Adrenal gland (tissue), 12 donors: Measurements from ENCODE around the gene LHFPL2. TPM values are rescaled to one million over a fixed set of nuclear protein-coding genes. Genes with fewer than 3 reads are reported as not detected.

Experiments used
- DNase-seq, 7 donors: peaks; one replicate each; pipeline ENCODE4 v3.0.0-alpha.2; 2019 to 2020
- H3K27ac ChIP-seq, 5 donors: fragments of 200-600 bp; sonication (generic) in 4 of 5; 1 replicate in 3 of 5; 2 replicates in 2 of 5; pipeline versions ENCODE4 v1.5.1 to v1.8.0; 2016 to 2020; ENCODE audit warnings: mild to moderate bottlenecking in 1 of 5
- H3K27me3 ChIP-seq: fragments of 200-600 bp; 2 replicates; pipeline ENCODE4 v1.8.0; 2021
- H3K36me3 ChIP-seq, 2 donors: fragments of 200-600 bp; replicated peaks in 1 of 2; 1 replicate in 1 of 2; 2 replicates in 1 of 2; pipeline versions ENCODE4 v1.5.1 to v1.8.0; 2018 to 2022
- H3K4me1 ChIP-seq, 2 donors: fragments of 200-600 bp; replicated peaks in 1 of 2; 1 replicate in 1 of 2; 2 replicates in 1 of 2; pipeline versions ENCODE4 v1.5.1 to v1.8.0; 2018 to 2021
- H3K4me3 ChIP-seq, 4 donors: fragments of 200-600 bp; sonication (generic) in 3 of 4; one replicate each; pipeline ENCODE4 v1.5.1; 2016 to 2018
- H3K9me3 ChIP-seq, 3 donors: fragments of 200-600 bp; sonication (generic) in 1 of 3; replicated peaks in 1 of 3; 1 replicate in 2 of 3; 2 replicates in 1 of 3; pipeline versions ENCODE4 v1.5.1 to v1.8.0; 2016 to 2021
- POLR2A ChIP-seq, 2 donors: fragments of 450-650 bp; IDR thresholded peaks; one replicate each; pipeline ENCODE4 v1.6.1; 2017; ENCODE audit warnings: antibody characterized with exemption in 2 of 2, mild to moderate bottlenecking in 2 of 2, moderate library complexity in 1 of 2
- WGBS, 4 donors: extraction: QIAGEN DNeasy Blood & Tissue Kit in 2 of 4; methylation state at CpG; one replicate each; pipeline versions ENCODE4 v1.1.5 to v1.1.7; 2013 to 2017; 5-methylcytosine and 5-hydroxymethylcytosine counted together
- intact Hi-C, 2 donors: fragments of 100-400 bp; cut with DNase I; formaldehyde crosslinking; loops; one replicate each; pipeline versions ENCODE4 v1.14.1 to v1.15.0; 2022 to 2023
- polyA plus RNA-seq, 3 donors: library from polyadenylated mRNA; stranded (reverse); fragments of 200-250 nt in 2 of 3; fragments of 350-450 nt in 1 of 3; fragmentation: Illumina TruSeq in 1 of 3; extraction: RNeasy Lipid Tissue Mini Kit (QIAGEN cat#74804) in 1 of 3; gene quantifications; one replicate each; pipeline ENCODE4 v1.2.3, GENCODE V29; 2013 to 2014
- total RNA-seq, 9 donors: library from RNA; depleted of rRNA in 4 of 9; stranded (reverse); fragments of >200 nt in 4 of 9; fragments of 120-200 nt in 1 of 9; fragmentation: NEBNext Ultra II Directional in 1 of 9; extraction: Animal tissue kit (Norgen Biotek cat#: 25700) in 1 of 9; gene quantifications; one replicate each; pipeline versions ENCODE4 v1.1.0 to v1.2.4, GENCODE V29; 2013 to 2023
- TF ChIP-seq, protein P1 (sequence below), 6 experiments: fragments of 450-650 bp in 4 of 6; fragments of 200-600 bp in 2 of 6; sonication (generic) in 1 of 6; IDR thresholded peaks; 1 replicate in 5 of 6; 2 replicates in 1 of 6; pipeline versions ENCODE4 v1.5.1 to v1.8.0; 2016 to 2021; ENCODE audit warnings: antibody characterized with exemption in 6 of 6, mild to moderate bottlenecking in 2 of 6, moderate library complexity in 1 of 6
- donor health status: healthy with polysubstance abuse.
- donor health status: Bipolar disorder and iron deficiency.
- donor health status: DM: yes; HTN: yes; CAD: no.
- donor health status: DM: no; HTN: no; CAD: no.
- donor health status: DM: no; HTN: no; CAD: no.
- donor health status: DM: yes; HTN: yes; CAD: no.

Gene LHFPL2
- total and polyA plus RNA-seq, 12 donors: 8.0 to 68.4 (median 44.9) TPM

DNA sequence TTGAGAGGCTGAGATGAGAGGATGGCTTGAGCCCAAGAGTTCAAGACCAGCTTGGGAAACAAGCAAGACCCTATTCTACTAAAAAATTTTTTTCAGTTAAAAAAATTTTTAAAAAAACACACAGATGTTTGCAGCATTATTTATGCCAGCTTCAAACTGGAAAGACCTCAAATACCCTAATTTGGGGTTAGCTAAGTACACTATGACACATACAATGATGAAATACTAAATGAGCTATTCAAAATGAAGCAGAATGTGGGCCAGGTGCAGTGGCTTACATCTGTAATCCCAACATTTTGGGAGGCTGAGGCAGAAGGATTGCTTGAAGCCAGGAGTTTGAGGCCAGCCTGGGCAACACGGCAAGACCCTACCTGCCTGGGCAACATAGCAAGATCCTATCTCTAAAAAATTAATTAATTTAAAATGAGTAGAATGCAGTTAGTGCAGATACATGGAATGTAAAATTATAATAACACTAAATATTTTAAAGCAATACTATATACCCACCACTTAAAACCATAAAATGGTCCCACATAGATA lies 44.9 kb downstream of the LHFPL2 start:
- Histone ChIP-seq H3K4me1 (peaks cover 0 to 13% of the 10 kb centered on the region in 2 donors), H3K27ac (no peak overlapping the region), H3K27me3 (no peaks in the 10 kb centered on the region), H3K36me3 (no peaks in the 10 kb centered on the region), H3K4me3 (no peak overlapping the region), H3K9me3 (no peaks in the 10 kb centered on the region)
- TF ChIP-seq, protein P1, sequence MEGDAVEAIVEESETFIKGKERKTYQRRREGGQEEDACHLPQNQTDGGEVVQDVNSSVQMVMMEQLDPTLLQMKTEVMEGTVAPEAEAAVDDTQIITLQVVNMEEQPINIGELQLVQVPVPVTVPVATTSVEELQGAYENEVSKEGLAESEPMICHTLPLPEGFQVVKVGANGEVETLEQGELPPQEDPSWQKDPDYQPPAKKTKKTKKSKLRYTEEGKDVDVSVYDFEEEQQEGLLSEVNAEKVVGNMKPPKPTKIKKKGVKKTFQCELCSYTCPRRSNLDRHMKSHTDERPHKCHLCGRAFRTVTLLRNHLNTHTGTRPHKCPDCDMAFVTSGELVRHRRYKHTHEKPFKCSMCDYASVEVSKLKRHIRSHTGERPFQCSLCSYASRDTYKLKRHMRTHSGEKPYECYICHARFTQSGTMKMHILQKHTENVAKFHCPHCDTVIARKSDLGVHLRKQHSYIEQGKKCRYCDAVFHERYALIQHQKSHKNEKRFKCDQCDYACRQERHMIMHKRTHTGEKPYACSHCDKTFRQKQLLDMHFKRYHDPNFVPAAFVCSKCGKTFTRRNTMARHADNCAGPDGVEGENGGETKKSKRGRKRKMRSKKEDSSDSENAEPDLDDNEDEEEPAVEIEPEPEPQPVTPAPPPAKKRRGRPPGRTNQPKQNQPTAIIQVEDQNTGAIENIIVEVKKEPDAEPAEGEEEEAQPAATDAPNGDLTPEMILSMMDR (IDR thresholded peaks at IDR 0.05): no peak
- TF ChIP-seq POLR2A (IDR thresholded peaks at IDR 0.05): no peak
- 93 to 100% (median 98%) methylated on average over 1 of the region's 1 CpG for whole genome bisulfite sequencing, 4 donors
- intact Hi-C loops: no loop called here
- DNase-seq: no peak

DNA sequence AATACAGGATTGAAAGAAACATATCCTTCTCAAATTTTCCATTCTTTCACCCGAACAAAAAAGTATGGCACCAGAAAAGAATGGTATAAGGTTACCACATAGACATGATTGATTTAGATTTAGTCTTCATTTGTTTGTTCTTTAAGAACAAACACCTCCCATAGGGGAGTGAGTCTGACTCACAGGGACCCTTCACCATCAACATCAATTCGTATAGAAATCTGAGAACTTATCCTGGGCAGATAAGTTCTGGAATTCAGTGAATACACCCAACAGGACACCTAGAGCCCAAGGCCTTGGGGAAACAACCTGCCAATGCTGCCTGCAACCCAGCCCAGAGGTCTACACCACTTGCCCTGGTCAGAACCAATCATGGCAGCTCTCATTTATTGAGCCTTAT lies 46.2 kb downstream of the LHFPL2 start:
- Histone ChIP-seq H3K9me3 (no peaks in the 10 kb centered on the region), H3K27ac (no peak overlapping the region), H3K4me3 (no peak overlapping the region), H3K27me3 (no peaks in the 10 kb centered on the region), H3K4me1 (peaks cover 0 to 13% of the 10 kb centered on the region in 2 donors), H3K36me3 (no peaks in the 10 kb centered on the region)
- intact Hi-C loops: no loop called here
- no peak for DNase-seq
- 81 to 96% (median 94%) methylated on average over 2 of the region's 2 CpGs for WGBS, 4 donors
- TF ChIP-seq, protein P1 (IDR thresholded peaks at IDR 0.05): no peak
- no peak for TF ChIP-seq POLR2A (IDR thresholded peaks at IDR 0.05)

DNA sequence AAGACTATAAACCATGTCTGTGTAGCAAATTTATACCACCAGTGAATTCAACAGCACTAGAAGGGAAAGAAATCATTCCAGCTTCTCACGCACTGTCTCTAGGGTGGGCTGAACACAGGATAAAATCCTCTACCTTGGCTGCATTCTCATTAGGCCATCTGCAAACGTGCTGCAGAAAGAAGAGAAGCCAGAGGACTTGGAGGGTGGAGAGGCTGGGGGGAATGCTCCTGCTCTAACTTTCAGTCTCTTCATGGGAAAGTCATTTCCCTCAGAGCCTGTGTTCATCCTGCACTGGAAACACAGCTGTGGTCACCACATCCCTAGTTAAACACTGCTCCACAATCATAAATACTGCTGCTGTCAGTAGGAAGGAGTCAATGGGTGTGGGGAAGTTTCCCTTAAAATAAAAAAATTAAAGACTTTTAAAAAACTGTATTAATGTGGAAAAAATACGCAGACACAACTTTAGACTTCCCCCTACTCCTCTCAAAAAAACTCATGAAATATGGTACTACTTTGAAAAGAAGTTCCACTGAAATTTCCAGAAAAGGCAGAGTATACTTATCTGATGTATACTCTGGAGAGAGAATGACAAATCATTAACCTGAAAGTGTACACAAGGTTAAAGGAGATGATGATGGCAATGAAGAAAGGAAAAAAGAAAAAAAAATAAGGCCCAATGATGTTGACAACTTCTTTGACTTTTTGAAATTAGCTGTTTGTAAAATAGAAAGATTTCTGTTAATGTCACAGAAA lies 46.8 kb downstream of the LHFPL2 start:
- Histone ChIP-seq H3K27ac (no peak overlapping the region), H3K9me3 (no peaks in the 10 kb centered on the region), H3K4me3 (no peak overlapping the region), H3K27me3 (no peaks in the 10 kb centered on the region), H3K4me1 (peaks cover 0 to 13% of the 10 kb centered on the region in 2 donors), H3K36me3 (no peaks in the 10 kb centered on the region)
- no peak for DNase-seq
- intact Hi-C loops: no loop called here
- WGBS, 4 donors: 84 to 93% (median 88%) methylated on average over 3 of the region's 3 CpGs
- TF ChIP-seq, protein P1 (IDR thresholded peaks at IDR 0.05): no peak
- no peak for TF ChIP-seq POLR2A (IDR thresholded peaks at IDR 0.05)

DNA sequence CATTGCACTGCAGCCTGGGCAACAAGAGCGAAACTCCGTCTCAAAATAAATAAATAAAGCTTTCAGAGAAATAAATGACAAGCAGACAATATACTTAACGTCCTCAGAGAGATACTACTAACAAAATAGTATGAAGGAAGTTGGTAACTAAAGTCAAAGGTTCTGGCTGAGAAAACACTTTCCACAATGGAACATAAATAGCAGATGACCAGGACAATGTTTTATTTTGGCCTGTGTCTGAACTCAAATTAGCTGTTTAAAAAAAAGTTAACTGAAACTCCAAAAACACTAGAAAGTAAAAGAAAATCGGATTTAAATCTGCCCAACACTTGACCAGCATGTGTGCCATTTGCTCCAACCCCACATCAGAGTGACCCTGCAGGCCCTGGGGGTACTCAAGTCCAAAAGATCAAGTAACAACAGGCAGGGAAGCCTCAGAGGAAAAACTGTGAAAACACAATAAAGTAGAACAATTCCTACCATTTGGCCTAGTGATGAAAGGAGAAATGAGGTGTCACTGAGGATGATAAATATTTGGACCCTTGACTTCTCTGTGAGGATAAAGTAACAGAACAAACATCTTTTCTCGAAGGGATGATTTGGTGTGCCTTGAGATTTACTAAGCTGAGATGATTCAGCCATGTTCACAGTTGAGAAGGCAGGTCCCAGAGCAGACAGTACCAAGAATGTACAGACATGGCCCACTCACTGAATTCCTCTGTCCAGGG lies 47.7 kb downstream of the LHFPL2 start:
- Histone ChIP-seq H3K27ac (no peak overlapping the region), H3K4me3 (no peak overlapping the region), H3K27me3 (no peaks in the 10 kb centered on the region), H3K9me3 (no peaks in the 10 kb centered on the region), H3K36me3 (no peaks in the 10 kb centered on the region), H3K4me1 (peaks cover 0 to 17% of the 10 kb centered on the region in 2 donors)
- 60 to 77% (median 70%) methylated on average over 5 of the region's 5 CpGs for WGBS, 4 donors
- TF ChIP-seq POLR2A (IDR thresholded peaks at IDR 0.05): no peak
- TF ChIP-seq, protein P1 (IDR thresholded peaks at IDR 0.05): no peak
- intact Hi-C loops: no loop called here
- no peak for DNase-seq
